Measurements from ENCODE around the gene CEP152.
A peak's percentile ranks its signal among the peaks of the same experiment; 100 is the strongest.
"Not testable (repeated sequence)": the region's sequence is repeated elsewhere in the genome, so short reads cannot be mapped to it uniquely, and the experiment has no call there.

Gene CEP152, protein sequence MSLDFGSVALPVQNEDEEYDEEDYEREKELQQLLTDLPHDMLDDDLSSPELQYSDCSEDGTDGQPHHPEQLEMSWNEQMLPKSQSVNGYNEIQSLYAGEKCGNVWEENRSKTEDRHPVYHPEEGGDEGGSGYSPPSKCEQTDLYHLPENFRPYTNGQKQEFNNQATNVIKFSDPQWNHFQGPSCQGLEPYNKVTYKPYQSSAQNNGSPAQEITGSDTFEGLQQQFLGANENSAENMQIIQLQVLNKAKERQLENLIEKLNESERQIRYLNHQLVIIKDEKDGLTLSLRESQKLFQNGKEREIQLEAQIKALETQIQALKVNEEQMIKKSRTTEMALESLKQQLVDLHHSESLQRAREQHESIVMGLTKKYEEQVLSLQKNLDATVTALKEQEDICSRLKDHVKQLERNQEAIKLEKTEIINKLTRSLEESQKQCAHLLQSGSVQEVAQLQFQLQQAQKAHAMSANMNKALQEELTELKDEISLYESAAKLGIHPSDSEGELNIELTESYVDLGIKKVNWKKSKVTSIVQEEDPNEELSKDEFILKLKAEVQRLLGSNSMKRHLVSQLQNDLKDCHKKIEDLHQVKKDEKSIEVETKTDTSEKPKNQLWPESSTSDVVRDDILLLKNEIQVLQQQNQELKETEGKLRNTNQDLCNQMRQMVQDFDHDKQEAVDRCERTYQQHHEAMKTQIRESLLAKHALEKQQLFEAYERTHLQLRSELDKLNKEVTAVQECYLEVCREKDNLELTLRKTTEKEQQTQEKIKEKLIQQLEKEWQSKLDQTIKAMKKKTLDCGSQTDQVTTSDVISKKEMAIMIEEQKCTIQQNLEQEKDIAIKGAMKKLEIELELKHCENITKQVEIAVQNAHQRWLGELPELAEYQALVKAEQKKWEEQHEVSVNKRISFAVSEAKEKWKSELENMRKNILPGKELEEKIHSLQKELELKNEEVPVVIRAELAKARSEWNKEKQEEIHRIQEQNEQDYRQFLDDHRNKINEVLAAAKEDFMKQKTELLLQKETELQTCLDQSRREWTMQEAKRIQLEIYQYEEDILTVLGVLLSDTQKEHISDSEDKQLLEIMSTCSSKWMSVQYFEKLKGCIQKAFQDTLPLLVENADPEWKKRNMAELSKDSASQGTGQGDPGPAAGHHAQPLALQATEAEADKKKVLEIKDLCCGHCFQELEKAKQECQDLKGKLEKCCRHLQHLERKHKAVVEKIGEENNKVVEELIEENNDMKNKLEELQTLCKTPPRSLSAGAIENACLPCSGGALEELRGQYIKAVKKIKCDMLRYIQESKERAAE (N-terminal part only)

DNA sequence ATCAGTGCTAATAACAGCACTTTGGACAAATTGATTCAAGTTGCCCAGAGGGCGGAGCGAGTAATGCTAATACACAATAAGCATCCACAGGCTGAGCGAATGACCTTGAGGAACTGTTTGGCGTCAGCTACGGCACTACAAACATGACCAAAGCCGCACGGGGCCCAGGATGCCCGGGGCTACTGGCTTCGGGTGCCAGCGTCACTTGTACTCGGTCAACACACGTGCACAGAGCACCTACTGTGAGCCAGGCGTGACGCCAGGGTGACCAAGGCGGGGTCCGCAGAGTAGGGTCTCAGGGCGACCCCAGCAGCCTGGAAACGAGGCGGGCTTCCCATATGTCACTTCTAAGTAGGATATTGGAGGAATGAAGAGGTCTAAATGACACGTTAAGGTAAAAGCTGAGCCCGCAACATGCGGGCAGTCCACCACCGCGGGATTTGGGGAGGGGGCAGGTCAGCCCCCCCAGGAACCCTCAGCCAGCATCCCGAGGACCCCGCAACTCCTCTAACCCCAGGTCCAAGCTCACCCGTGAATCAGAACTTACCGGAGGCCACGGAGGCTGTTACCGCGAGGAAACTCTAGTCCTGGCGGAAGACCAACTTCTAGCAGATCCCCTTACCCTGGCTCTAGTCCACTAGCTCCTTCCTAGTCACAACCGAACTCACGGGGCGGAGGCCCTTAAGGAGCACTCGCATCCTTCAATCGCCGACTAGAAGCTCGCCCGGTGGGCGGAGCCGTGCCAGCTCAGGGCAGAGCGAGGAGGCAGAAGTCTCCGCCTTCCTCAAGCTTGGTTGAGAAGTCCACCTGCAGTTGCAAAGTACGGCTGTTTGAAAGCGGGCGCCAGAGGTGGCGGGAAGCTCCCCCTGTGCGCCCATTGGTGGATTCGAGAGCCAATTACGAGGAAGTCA is at the start of gene CEP152:
Gene CEP152 (minus strand): TSS at position 656 of the 911 bp plus-strand sequence. CDS start 5,420 bp downstream, outside the sequence.
- peak; percentile 100 for DNase-seq (ENCODE audit: low spot score)

GRCh38 chr15:48859426-48859825 is 48.6 kb upstream of the CEP152 start:
- no peak for DNase-seq (ENCODE audit: low spot score)

DNA sequence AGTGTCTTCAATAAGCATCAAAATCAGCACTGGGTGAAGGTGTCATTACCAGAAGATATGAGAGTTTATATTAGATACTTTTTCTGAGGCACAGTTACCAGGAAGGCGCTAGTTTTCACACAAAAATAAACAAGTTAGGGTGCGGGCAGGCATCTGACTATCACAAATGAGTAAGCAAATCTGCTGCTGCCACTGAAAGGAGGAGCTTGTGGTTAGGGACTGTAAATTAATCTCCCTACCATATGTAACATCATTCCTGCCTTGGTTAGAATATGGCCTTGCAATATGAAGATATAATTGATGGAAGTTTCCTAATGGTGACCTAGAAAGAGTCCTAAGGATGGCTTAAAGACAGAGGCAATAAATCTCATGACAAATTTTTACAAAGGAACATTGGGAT is 47.5 kb upstream of the CEP152 start:
- DNase-seq (ENCODE audit: low spot score) = no peak

DNA sequence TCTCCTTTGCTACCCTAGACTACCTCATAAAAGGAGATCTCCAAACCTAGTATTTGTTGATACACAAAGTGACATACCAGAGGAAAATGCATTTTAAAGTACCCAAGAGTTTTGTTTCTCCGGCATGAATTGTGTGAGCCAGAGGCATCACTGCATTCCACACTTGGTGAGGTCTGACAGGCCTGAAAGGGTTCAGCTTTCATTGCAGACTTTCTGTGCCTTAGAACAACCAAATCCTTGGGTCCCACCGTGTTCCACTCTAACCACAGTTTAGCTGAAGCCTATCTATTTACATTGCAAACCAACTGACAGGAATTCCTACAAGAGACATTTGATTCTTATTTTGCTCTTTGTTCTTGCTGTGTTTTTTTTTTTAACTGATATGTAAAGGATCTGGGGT is 46.1 kb upstream of the CEP152 start:
- DNase-seq (ENCODE audit: low spot score) = no peak

DNA sequence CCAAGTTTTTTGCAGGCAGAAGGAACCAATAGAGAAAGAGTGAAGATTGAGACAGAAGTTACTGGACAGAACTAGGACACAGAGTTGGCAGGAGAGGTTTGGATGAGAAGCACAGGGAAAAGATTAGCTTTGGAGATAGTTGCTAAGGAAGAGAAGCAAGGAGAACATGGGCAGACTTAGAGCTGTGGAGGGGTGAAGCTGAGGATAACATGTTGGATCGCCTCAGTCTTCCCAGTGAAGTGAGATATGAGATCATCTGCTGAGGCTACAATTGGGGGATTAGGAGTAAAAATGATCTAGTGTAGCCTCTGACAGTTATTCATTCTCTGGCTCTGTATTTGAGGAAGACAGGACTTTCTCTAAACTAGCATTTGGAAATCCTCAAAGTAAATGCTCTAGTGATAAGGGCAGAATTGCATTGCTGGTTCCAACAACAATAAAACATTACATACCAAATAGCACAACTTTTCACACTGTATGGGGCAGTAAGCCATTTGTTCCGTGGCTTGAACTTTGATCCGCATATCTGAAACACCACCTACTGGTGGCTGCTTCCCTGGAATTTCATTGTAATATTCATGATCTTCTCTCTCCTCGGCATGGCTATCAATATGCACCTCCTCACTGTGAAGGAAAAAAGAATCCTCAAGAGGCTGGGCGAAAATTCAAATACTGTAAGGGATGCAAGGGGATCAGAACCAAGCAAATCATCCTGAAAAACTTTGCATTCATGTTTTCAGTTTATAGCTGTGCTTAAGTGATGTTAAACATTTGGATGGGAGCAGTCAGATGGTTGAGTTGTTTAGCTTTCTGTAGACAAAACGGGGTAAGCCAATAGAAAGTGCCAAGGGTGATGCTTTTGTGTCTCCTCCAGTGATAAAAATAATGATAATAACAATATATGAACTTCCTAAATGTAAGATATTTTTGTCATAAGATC is 44.9 kb upstream of the CEP152 start:
- peak; percentile 11 for DNase-seq (ENCODE audit: low spot score)

- DNase-seq (ENCODE audit: low spot score) = not testable (repeated sequence)
Measured at GRCh38 chr15:48854434-48854833, 43.6 kb upstream of the CEP152 start.

DNA sequence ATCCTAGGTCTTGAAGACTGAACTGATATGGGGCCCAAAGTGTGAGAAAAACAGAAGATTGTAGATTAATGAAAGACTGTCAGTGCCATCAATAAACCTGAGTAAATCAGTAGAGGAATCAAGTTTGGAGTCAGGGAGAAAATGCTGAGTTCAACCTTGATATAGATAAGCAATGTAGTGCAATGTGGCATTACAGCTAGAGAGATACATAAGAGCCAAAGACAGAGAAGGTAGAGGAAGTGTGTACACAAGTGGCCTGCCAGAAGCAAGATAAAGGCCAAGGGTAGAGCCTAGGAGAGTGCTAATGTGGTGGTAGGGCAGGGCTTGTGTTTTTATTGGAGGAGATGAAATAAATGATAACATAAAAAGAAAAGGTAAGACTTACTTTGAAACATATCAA is 41.1 kb upstream of the CEP152 start:
- DNase-seq (ENCODE audit: low spot score) = no peak

DNA sequence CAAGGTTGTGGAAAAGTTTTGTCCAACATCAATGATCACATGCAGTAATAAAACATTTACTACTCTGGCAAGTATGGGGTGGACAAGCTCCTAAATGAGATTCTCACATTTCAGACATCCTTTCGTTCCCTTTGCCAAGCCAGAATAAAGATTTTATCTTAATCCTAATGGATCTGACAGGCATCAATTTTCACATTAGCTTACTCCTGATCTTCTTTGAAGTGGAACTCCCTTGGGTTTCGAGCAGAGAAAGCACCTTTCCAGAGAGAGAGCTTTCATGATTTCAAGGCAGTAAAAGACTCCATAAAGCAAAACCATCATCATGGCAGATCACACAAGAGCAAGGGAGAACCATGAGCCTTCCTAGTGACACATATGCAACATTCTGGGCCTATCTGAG is 39.8 kb upstream of the CEP152 start:
- DNase-seq (ENCODE audit: low spot score) = no peak

GRCh38 chr15:48845123-48845522 is 34.3 kb upstream of the CEP152 start:
- DNase-seq (ENCODE audit: low spot score) = no peak

DNA sequence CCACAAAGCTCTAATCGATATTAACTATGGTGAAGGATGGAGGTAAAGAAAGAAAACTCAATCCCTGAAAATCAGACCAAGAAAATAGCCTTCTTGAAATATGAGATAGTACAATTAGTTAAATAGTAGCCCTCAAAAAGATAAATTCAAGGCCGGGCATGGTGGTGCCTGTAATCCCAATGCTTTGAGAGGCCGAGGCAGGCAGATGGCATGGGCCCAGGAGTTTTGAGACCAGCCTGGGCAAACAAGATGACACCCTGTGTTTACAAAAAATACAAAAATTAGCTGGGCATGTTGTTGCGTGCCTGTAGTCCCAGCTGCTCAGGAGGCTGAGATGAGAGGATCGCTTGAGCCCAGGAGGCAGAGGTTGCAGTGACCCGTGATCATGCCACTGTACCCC is 31.6 kb upstream of the CEP152 start:
- DNase-seq (ENCODE audit: low spot score) = no peak

DNA sequence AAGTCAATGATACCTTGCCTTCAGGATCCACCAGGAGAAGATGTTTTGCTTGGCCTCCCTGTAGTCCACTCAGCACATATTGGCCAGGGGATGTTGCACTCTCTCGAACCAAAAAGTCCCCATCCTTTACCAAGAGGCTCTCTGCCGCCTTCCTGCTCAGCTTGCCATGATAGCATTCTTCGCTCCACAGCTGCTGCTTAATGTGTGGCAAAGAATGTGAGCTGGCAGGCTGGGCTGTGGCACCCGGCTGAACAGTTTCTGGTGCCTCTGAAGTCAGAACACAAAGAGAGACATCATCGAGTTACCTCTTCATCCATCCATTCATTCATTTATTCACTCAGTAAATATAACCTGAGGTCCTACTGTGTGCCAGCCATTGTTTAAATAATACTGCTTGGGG is 23.9 kb upstream of the CEP152 start:
- no peak for DNase-seq (ENCODE audit: low spot score)

GRCh38 chr15:48833526-48834239 is 22.8 kb upstream of the CEP152 start:
- no peak for DNase-seq (ENCODE audit: low spot score)

- DNase-seq (ENCODE audit: low spot score) = no peak
Measured at GRCh38 chr15:48832648-48833047, 21.8 kb upstream of the CEP152 start.

DNA sequence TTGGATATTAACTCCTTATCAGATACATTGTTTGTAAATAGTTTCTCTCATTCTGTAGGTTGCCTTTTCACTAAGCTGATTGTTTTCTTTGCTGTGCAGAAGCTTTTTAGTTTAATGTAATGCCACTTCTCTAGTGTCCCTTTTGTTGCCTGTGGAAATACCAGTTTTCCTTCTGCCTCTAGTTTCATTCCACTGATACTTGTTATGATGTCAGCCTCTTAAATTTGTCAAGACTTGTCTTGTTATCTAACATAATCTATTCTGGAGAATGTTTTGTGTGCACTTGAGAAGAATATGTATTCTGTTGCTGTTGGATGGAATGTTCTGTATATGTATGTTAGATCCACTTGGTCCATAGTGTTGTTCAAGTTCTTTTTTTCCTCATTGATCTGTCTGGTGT is 18.0 kb upstream of the CEP152 start:
- DNase-seq (ENCODE audit: low spot score) = no peak

DNA sequence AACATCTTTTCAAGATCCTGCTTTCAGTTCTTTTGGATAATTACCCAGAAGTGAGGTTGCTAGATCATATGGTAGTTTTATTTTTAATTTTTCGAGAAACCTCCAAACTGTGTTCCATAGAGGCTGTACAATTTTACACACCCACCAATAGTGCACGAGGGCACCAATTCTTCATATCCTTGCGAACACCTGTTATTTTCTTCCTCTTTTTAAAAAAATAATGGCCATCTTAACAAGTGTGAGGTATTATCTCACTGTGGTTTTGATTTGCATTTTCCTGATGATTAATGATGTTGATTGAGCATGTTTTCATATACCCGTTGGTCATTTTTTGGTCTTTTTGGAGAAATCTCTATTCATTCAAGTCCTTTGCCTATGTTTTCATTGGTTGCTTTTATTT is 17.6 kb upstream of the CEP152 start:
- DNase-seq (ENCODE audit: low spot score) = no peak

GRCh38 chr15:48825075-48825474 is 14.2 kb upstream of the CEP152 start:
- DNase-seq (ENCODE audit: low spot score) = no peak

DNA sequence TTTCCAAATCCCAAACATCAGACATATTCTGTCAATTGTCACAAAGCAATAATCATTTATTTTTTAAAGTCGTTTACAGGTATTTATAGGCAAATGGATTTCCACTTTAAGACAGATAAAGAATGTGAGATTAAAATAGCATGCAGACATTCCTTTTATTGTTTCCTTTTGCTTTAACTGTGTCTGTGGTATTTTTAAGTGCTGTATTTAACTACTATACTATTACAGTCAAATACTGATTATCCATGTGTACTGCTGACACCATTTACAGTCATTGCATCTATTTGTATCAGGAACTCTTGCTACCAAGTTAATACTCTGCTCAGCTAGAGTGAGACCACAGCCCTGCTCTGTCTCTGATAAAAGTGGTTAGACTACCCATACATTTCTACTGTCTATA is 12.8 kb upstream of the CEP152 start:
- no peak for DNase-seq (ENCODE audit: low spot score)

- DNase-seq (ENCODE audit: low spot score) = no peak
Measured at GRCh38 chr15:48823237-48823636, 12.4 kb upstream of the CEP152 start.

DNA sequence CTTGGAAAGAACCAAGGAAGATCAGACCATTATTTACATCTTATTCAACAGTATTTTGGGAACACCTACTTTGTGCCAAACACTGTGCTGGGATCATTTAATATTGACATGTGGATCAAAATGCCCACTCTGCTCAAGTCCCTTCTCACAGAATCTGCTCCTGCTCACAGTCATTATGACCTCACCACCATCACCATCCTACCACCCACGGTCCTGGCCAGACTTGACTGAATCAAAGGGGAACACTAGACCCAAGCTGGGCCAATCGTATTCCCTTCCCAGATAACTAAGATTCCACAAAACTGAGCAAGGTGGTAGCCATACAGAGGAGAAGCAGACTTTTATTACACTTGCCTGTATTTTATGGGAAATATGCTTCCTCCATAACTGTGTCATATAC is 3.4 kb upstream of the CEP152 start:
- DNase-seq (ENCODE audit: low spot score) = no peak

Measured in cerebellar cortex (tissue), 1 donor.